HG03457 (cell line): Measurements from ENCODE around the gene APMAP.

Experiments used
- ATAC-seq: cut with Tn5 transposase; IDR thresholded peaks from one replicate; pipeline ENCODE4 v1.9.1; 2021; ENCODE audit warnings: moderate number of reproducible peaks; ENCODE audit not compliant: unreplicated experiment

APMAP gene

DNA sequence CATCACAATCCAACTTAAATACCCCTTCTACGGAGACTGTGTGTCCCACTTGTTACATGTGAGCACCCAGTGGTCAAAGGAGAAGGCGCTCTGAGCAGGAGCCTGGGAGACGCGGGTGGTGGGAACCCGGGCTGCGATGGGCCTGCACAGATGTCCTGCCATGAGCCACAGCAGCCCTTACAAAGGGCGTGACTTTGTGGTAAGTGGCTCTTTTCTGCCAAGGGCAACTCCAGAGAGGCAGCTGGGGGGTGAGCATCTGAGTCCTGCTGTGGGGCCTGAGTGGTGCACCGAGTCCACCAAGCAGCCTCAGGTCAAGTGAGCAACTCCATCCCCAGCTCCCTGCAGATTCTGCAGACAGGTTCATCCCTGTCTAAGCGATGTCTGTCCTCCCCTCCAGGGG lies 77.1 kb downstream of the APMAP start:
- ATAC-seq: no peak

DNA sequence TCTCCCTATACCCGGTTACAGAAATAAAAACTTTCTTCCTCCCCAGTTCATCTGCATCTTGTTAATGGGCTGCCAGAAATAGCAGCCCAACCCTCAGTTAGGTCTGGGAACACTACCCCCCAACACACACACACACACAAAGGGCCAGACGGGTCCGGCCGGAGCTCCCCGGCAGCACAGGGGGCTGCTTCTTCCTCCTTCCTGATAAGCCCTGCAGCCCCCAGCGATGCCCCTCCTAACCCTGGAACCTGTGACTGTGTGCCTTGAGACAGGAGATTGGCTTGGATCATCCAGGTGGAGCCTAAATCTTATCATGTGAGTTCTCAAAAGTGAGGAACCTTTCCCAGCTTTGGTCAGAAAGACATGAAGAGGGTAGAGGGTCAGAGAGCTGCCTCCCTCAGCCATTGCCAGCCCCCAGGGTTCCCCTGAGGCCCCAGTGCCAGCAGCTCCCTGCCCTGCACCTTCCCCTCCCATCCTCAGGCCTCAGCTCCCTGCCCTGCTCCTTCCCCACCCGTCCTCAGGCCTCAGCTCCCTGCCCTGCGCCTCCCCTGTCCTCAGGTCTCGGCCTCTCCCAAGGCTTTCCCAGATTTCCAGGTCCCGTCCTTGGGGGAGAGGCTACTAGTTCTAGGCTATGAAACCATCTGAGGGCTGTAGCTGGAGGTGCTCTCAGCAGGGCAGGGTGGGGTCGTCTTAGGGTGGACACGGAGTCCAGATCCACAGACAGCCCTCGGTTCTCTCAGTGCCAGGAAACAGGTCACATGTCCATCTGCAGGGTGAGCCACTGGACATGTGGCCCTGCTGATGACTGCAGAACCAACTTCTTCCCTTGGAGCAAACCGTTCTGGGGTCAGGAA lies 77.9 kb downstream of the APMAP start:
- no peak for ATAC-seq

GRCh38 chr20:24913076-24913628 lies 79.4 kb downstream of the APMAP start:
- ATAC-seq: no peak
